Tibial artery (tissue), 4 donors: ENCODE measurements around the gene ERCC8.

Experiments used
- DNase-seq, 2 donors: peaks; one replicate each; pipeline ENCODE4 v3.0.0-alpha.2; 2019
- H3K27ac ChIP-seq, 2 donors: fragments of 200-600 bp; sonication (generic) in 1 of 2; 1 replicate in 1 of 2; 2 replicates in 1 of 2; pipeline ENCODE4 v1.5.1; 2018 to 2019; ENCODE audit warnings: mild to moderate bottlenecking in 1 of 2
- H3K27me3 ChIP-seq, 2 donors: fragments of 200-600 bp; sonication (generic) in 1 of 2; one replicate each; pipeline versions ENCODE4 v1.5.1 to v1.6.0; 2016 to 2019
- H3K36me3 ChIP-seq, 3 donors: fragments of 200-600 bp; sonication (generic) in 2 of 3; one replicate each; pipeline ENCODE4 v1.5.1; 2016 to 2019; ENCODE audit warnings: mild to moderate bottlenecking in 2 of 3
- H3K4me1 ChIP-seq, 4 donors: fragments of 200-600 bp; sonication (generic) in 2 of 4; 1 replicate in 3 of 4; 2 replicates in 1 of 4; pipeline ENCODE4 v1.5.1; 2016 to 2019
- H3K4me3 ChIP-seq, 2 donors: fragments of 200-600 bp; sonication (generic) in 1 of 2; 1 replicate in 1 of 2; 2 replicates in 1 of 2; pipeline ENCODE4 v1.5.1; 2018 to 2019; ENCODE audit warnings: mild to moderate bottlenecking in 2 of 2
- H3K9me3 ChIP-seq, 3 donors: fragments of 200-600 bp; sonication (generic) in 1 of 3; one replicate each; pipeline ENCODE4 v1.5.1; 2016 to 2019
- CTCF ChIP-seq, 2 experiments: fragments of 200-600 bp in 1 of 2; fragments of 450-650 bp in 1 of 2; IDR thresholded peaks; one replicate each; pipeline ENCODE4 v1.5.1; 2017 to 2019; ENCODE audit warnings: antibody characterized with exemption in 2 of 2, mild to moderate bottlenecking in 1 of 2, moderate library complexity in 1 of 2
- intact Hi-C: fragments of 100-400 bp; cut with DNase I; formaldehyde crosslinking; loops from one replicate; pipeline ENCODE4 v1.15.0; 2023; ENCODE audit warnings: low total_unique reads

ERCC8 gene

GRCh38 chr5:60856066-60856465 is 88.8 kb downstream of the ERCC8 start:
- no peak for TF ChIP-seq CTCF (IDR thresholded peaks at IDR 0.05)
- intact Hi-C loops = no loop called here

GRCh38 chr5:60852940-60853339 is 91.9 kb downstream of the ERCC8 start:
- Histone ChIP-seq H3K4me1 (no peaks in the 10 kb centered on the region), H3K36me3 (no peaks in the 10 kb centered on the region), H3K27ac (no peak overlapping the region), H3K4me3 (no peak overlapping the region), H3K9me3 (no peaks in the 10 kb centered on the region), H3K27me3 (no peaks in the 10 kb centered on the region)
- no peak for DNase-seq
- intact Hi-C loops = no loop called here
- no peak for TF ChIP-seq CTCF (IDR thresholded peaks at IDR 0.05)

More at GRCh38 chr5:60856066-60856465, 88.8 kb downstream of the ERCC8 start:
- H3K4me3 ChIP-seq = no peak overlapping the region
- H3K9me3 ChIP-seq = peaks cover 0 to 5% (median 0%) of the 10 kb centered on the region in 3 donors
- H3K4me1 ChIP-seq = no peaks in the 10 kb centered on the region
- no peak for DNase-seq
- no peaks in the 10 kb centered on the region for H3K27me3 ChIP-seq
- H3K27ac ChIP-seq = no peak overlapping the region
- H3K36me3 ChIP-seq = no peaks in the 10 kb centered on the region

GRCh38 chr5:60852317-60852716 is 92.6 kb downstream of the ERCC8 start:
- Histone ChIP-seq H3K4me1 (no peaks in the 10 kb centered on the region), H3K36me3 (no peaks in the 10 kb centered on the region), H3K4me3 (no peak overlapping the region), H3K9me3 (no peaks in the 10 kb centered on the region), H3K27ac (no peak overlapping the region), H3K27me3 (no peaks in the 10 kb centered on the region)
- no peak for DNase-seq
- TF ChIP-seq CTCF (IDR thresholded peaks at IDR 0.05) = no peak
- intact Hi-C loops = no loop called here

GRCh38 chr5:60851626-60852025 is 93.2 kb downstream of the ERCC8 start:
- Histone ChIP-seq H3K36me3 (no peaks in the 10 kb centered on the region), H3K27ac (no peak overlapping the region), H3K9me3 (no peaks in the 10 kb centered on the region), H3K27me3 (no peaks in the 10 kb centered on the region), H3K4me1 (no peaks in the 10 kb centered on the region), H3K4me3 (no peak overlapping the region)
- no peak for DNase-seq
- no peak for TF ChIP-seq CTCF (IDR thresholded peaks at IDR 0.05)
- intact Hi-C loops = no loop called here

- Histone ChIP-seq H3K27me3 (peaks cover 0 to 32% of the 10 kb centered on the region in 2 donors), H3K9me3 (no peaks in the 10 kb centered on the region), H3K36me3 (no peaks in the 10 kb centered on the region), H3K27ac (no peak overlapping the region), H3K4me1 (peaks cover 0 to 19% (median 13%) of the 10 kb centered on the region in 4 donors), H3K4me3 (no peak overlapping the region)
- intact Hi-C loops = no loop called here
- no peak for TF ChIP-seq CTCF (IDR thresholded peaks at IDR 0.05)
- no peak for DNase-seq
Measured at GRCh38 chr5:60846298-60846697, 98.6 kb downstream of the ERCC8 start.
